NCI-H1105 treated with DMSO at 0.1 percent for 48 hours (cell line): ENCODE results near the gene CTDSPL.
"Not testable (repeated sequence)": the region's sequence is repeated elsewhere in the genome, so short reads cannot be mapped to it uniquely, and the experiment has no call there.

ENCODE experiments used
- DNase-seq: peaks from one replicate; lab custom pipeline; 2025; lab: John Stamatoyannopoulos, UW

Gene CTDSPL

GRCh38 chr3:37968813-37969595 lies 107.3 kb downstream of the CTDSPL start:
- no peak for DNase-seq

- DNase-seq, result no peak
These were observed 108.0 kb downstream of the CTDSPL start for GRCh38 chr3:37969596-37970100.

GRCh38 chr3:37970802-37971201 lies 109.1 kb downstream of the CTDSPL start:
- DNase-seq, result no peak

- no peak for DNase-seq
These were observed 109.8 kb downstream of the CTDSPL start for GRCh38 chr3:37971467-37971866.

GRCh38 chr3:37972056-37972455 lies 110.4 kb downstream of the CTDSPL start:
- DNase-seq, result not testable (repeated sequence)

- no peak for DNase-seq
These were observed 111.8 kb downstream of the CTDSPL start for GRCh38 chr3:37973246-37974054.

GRCh38 chr3:37974121-37975083 lies 112.7 kb downstream of the CTDSPL start:
- peak; percentile 9 for DNase-seq

- no peak for DNase-seq
These were observed 118.1 kb downstream of the CTDSPL start for GRCh38 chr3:37979541-37980461.

GRCh38 chr3:37980462-37981347 lies 119.0 kb downstream of the CTDSPL start:
- DNase-seq, result no peak

- no peak for DNase-seq
These were observed 119.6 kb downstream of the CTDSPL start for GRCh38 chr3:37981348-37981664.

- DNase-seq, result no peak
These were observed 120.7 kb downstream of the CTDSPL start for GRCh38 chr3:37982331-37982730.

GRCh38 chr3:37984051-37984450 lies 122.4 kb downstream of the CTDSPL start:
- no peak for DNase-seq

- DNase-seq, result no peak
These were observed 122.9 kb downstream of the CTDSPL start for GRCh38 chr3:37984596-37984995.

GRCh38 chr3:37985637-37986320 lies 124.1 kb downstream of the CTDSPL start:
- DNase-seq, result no peak

GRCh38 chr3:37986479-37987314 lies 125.0 kb downstream of the CTDSPL start:
- DNase-seq, result peak; percentile 8

GRCh38 chr3:37987315-37987697 lies 125.6 kb downstream of the CTDSPL start:
- DNase-seq, result no peak

- no peak for DNase-seq
These were observed 126.1 kb downstream of the CTDSPL start for GRCh38 chr3:37987751-37988179.

GRCh38 chr3:37988376-37988775 lies 126.7 kb downstream of the CTDSPL start:
- DNase-seq, result not testable (repeated sequence)
